Trophoblast cell (in vitro differentiated cells and primary cell): ENCODE measurements around the gene PROCR.
A peak's percentile ranks its signal among the peaks of the same experiment; 100 is the strongest.

Experiments used
- DNase-seq, 2 donors: peaks; one replicate each; pipeline ENCODE4 v3.0.0-alpha.2; 2016
- H2AFZ ChIP-seq: 2 replicates; pipeline ENCODE4 v1.6.1; 2013; ENCODE audit warnings: low read length, moderate library complexity, mild to moderate bottlenecking; ENCODE audit not compliant: insufficient read depth, poor library complexity
- H2AK5ac ChIP-seq: 2 replicates; pipeline ENCODE4 v1.6.1; 2013; ENCODE audit warnings: mild to moderate bottlenecking, low read length
- H2BK120ac ChIP-seq: 2 replicates; pipeline ENCODE4 v1.6.1; 2013; ENCODE audit warnings: low read length, mild to moderate bottlenecking, moderate library complexity; ENCODE audit not compliant: insufficient read depth, poor library complexity
- H2BK12ac ChIP-seq: 2 replicates; pipeline ENCODE4 v1.6.1; 2013; ENCODE audit warnings: mild to moderate bottlenecking, low read length, moderate library complexity
- H2BK5ac ChIP-seq: 2 replicates; pipeline ENCODE4 v1.6.1; 2013; ENCODE audit warnings: low read length, low read depth, moderate library complexity, mild to moderate bottlenecking; ENCODE audit not compliant: poor library complexity
- H3K14ac ChIP-seq: 2 replicates; pipeline ENCODE4 v1.6.1; 2013; ENCODE audit warnings: mild to moderate bottlenecking, low read length
- H3K18ac ChIP-seq: 2 replicates; pipeline ENCODE4 v1.6.1; 2013; ENCODE audit warnings: mild to moderate bottlenecking, low read length
- H3K23ac ChIP-seq: 2 replicates; pipeline ENCODE4 v1.6.1; 2013; ENCODE audit warnings: low read length
- H3K27ac ChIP-seq: 2 replicates; pipeline ENCODE4 v1.5.1; 2013; ENCODE audit warnings: low read depth, mild to moderate bottlenecking, inconsistent platforms, low read length, moderate library complexity
- H3K27me3 ChIP-seq: 2 replicates; pipeline ENCODE4 v1.6.1; 2013; ENCODE audit warnings: inconsistent platforms, mild to moderate bottlenecking, low read length, moderate library complexity; ENCODE audit not compliant: insufficient read depth
- H3K36me3 ChIP-seq, 2 experiments: 1 replicate in 1 of 2; 2 replicates in 1 of 2; pipeline ENCODE4 v1.6.1; 2013; ENCODE audit warnings: low read length in 2 of 2, mild to moderate bottlenecking in 2 of 2, moderate library complexity in 1 of 2; ENCODE audit not compliant: insufficient read depth in 2 of 2, control insufficient read depth in 1 of 2
- H3K4ac ChIP-seq: 2 replicates; pipeline ENCODE4 v1.6.1; 2013; ENCODE audit warnings: low read depth, mild to moderate bottlenecking, low read length, moderate library complexity
- H3K4me1 ChIP-seq, 2 experiments: 1 replicate in 1 of 2; 2 replicates in 1 of 2; pipeline ENCODE4 v1.6.1; 2013; ENCODE audit warnings: low read length in 2 of 2, mild to moderate bottlenecking in 2 of 2, moderate library complexity in 1 of 2; ENCODE audit not compliant: insufficient read depth in 2 of 2, control insufficient read depth in 1 of 2
- H3K4me2 ChIP-seq: 2 replicates; pipeline ENCODE4 v1.6.1; 2013; ENCODE audit warnings: inconsistent platforms, mild to moderate bottlenecking, low read length, moderate library complexity
- H3K4me3 ChIP-seq: 2 replicates; pipeline ENCODE4 v1.5.1; 2013; ENCODE audit warnings: mild to moderate bottlenecking, low read depth, low read length, inconsistent platforms
- H3K79me1 ChIP-seq: one replicate; pipeline ENCODE4 v1.6.1; 2013; ENCODE audit warnings: low read length
- H3K79me2 ChIP-seq: 2 replicates; pipeline ENCODE4 v1.6.1; 2013; ENCODE audit warnings: low read length, mild to moderate bottlenecking; ENCODE audit not compliant: control insufficient read depth, insufficient read depth, poor library complexity
- H3K9ac ChIP-seq: 2 replicates; pipeline ENCODE4 v1.6.1; 2013; ENCODE audit warnings: mild to moderate bottlenecking, low read length
- H3K9me3 ChIP-seq: 2 replicates; pipeline ENCODE4 v1.6.1; 2013; ENCODE audit warnings: low read depth, mild to moderate bottlenecking, control low read depth, inconsistent platforms, low read length; ENCODE audit not compliant: insufficient read depth
- H4K12ac ChIP-seq: 2 replicates; pipeline ENCODE4 v1.6.1; 2013; ENCODE audit warnings: low read depth, mild to moderate bottlenecking, low read length, moderate library complexity
- H4K8ac ChIP-seq: 2 replicates; pipeline ENCODE4 v1.6.1; 2013; ENCODE audit warnings: low read depth, mild to moderate bottlenecking, low read length, moderate library complexity
- H4K91ac ChIP-seq: one replicate; pipeline ENCODE4 v1.6.1; 2013; ENCODE audit warnings: low read depth, mild to moderate bottlenecking, low read length, moderate library complexity
- WGBS: extraction: QIAGEN DNeasy Blood & Tissue Kit; methylation state at CpG from one replicate; pipeline ENCODE4 v1.1.7; 2013; ENCODE audit warnings: missing lambda C conversion rate; ENCODE audit not compliant: insufficient read length, insufficient coverage; ENCODE audit errors: extremely low coverage; 5-methylcytosine and 5-hydroxymethylcytosine counted together

The PROCR gene

GRCh38 chr20:35171438-35171752 lies 477 bp upstream of the PROCR start:
- Histone ChIP-seq H3K23ac (no peak overlapping the region), H3K9me3 (peaks cover 2% of the 10 kb centered on the region), H3K18ac (no peak overlapping the region), H3K36me3 (peaks cover 0 to 2% of the 10 kb centered on the region in 2 experiments), H3K79me2 (no peaks in the 10 kb centered on the region), H3K9ac (no peak overlapping the region), H4K8ac (no peak overlapping the region), H3K4ac (no peak overlapping the region), H2BK120ac (no peak overlapping the region), H3K4me3 (no peak overlapping the region), H2BK12ac (no peak overlapping the region), H3K27me3 (no peaks in the 10 kb centered on the region), H3K14ac (no peak overlapping the region), H4K91ac (no peak overlapping the region), H2BK5ac (no peak overlapping the region), H3K79me1 (no peaks in the 10 kb centered on the region), H2AFZ (no peak overlapping the region), H4K12ac (no peak overlapping the region), H2AK5ac (no peak overlapping the region), H3K27ac (no peak overlapping the region), H3K4me1 (peaks cover 4% of the 10 kb centered on the region in 2 experiments), H3K4me2 (peak overlapping the region; percentile 45)
- DNase-seq: no peak
- no CpG with 5 or more reads among the region's 1 CpG for WGBS

DNA sequence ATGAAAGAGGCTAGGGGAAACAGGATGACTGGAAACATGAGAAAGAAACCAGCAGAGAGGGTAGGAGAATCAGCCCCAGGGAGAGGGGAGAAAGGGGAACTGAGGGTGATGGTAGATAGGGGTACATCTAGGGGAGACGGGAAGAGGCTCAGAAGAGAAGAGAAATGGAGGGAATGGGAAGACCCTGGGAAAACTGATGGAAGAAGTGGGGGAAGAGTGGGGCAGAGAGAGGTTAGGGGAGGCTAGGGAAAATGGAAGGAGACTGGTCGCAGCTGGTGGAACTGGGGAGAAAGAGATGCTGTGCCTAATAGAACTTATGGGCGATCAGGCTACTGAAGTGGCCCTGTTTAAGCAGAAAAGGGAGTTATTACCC lies 548 bp downstream of the PROCR start:
- H4K12ac ChIP-seq: no peak overlapping the region
- peaks cover 2% of the 10 kb centered on the region for H3K9me3 ChIP-seq
- no peaks in the 10 kb centered on the region for H3K79me2 ChIP-seq
- no peaks in the 10 kb centered on the region for H3K79me1 ChIP-seq
- H3K18ac ChIP-seq: no peak overlapping the region
- H2BK120ac ChIP-seq: no peak overlapping the region
- no peak overlapping the region for H2BK5ac ChIP-seq
- H4K8ac ChIP-seq: peak overlapping the region; percentile 15
- H3K4me3 ChIP-seq: no peak overlapping the region
- H3K4me2 ChIP-seq: peak overlapping the region; percentile 45
- no peak overlapping the region for H3K4ac ChIP-seq
- no peak overlapping the region for H2AFZ ChIP-seq
- no peak overlapping the region for H4K91ac ChIP-seq
- no peak overlapping the region for H3K27ac ChIP-seq
- H2BK12ac ChIP-seq: no peak overlapping the region
- H3K4me1 ChIP-seq: peaks cover 4% of the 10 kb centered on the region in 2 experiments
- H3K27me3 ChIP-seq: no peaks in the 10 kb centered on the region
- no peak overlapping the region for H3K23ac ChIP-seq
- no peak overlapping the region for H3K14ac ChIP-seq
- no peak for DNase-seq
- H3K9ac ChIP-seq: no peak overlapping the region
- H2AK5ac ChIP-seq: no peak overlapping the region
- WGBS: no CpG with 5 or more reads among the region's 3 CpGs
- H3K36me3 ChIP-seq: peaks cover 0 to 2% of the 10 kb centered on the region in 2 experiments

DNA sequence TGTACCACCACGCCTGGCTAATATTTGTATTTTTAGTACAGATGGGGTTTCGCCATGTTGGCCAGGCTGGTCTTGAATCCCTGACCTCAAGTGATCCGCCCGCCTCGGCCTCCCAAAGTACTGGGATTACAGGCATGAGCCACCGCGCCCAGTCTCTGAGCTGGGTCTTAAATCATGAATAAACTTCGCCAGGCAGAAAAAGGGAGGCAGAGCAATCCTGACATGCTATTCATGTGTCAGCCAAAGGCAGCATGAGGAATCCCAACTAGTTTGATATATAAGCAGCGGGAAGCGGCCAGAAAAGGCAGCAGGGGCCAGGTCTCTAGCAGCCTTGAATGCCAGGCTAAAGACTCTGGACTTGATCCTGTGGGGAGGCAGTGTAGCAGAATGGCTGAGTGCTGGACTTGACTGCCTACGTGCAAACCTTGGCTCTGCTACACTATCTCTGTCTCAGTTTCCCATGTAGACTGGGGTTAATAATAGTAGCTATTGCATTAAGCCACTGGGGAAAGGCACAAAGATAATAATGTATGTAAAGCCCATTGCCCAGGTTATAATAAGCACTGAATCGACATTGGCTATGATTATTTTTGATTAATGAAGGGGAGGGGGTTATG lies 1.8 kb downstream of the PROCR start:
- Histone ChIP-seq H2AK5ac (no peak overlapping the region), H3K36me3 (peaks cover 0 to 2% of the 10 kb centered on the region in 2 experiments), H4K12ac (no peak overlapping the region), H2BK5ac (no peak overlapping the region), H2BK12ac (no peak overlapping the region), H3K27ac (no peak overlapping the region), H2AFZ (no peak overlapping the region), H4K8ac (no peak overlapping the region), H4K91ac (no peak overlapping the region), H3K79me1 (no peaks in the 10 kb centered on the region), H3K14ac (no peak overlapping the region), H3K4me2 (no peak overlapping the region), H3K23ac (no peak overlapping the region), H3K4me3 (no peak overlapping the region), H3K4me1 (peaks cover 4% of the 10 kb centered on the region in 2 experiments), H3K79me2 (no peaks in the 10 kb centered on the region), H3K9ac (no peak overlapping the region), H3K27me3 (no peaks in the 10 kb centered on the region), H3K9me3 (peaks cover 2% of the 10 kb centered on the region), H3K18ac (no peak overlapping the region), H3K4ac (no peak overlapping the region), H2BK120ac (no peak overlapping the region)
- WGBS: no CpG with 5 or more reads among the region's 12 CpGs
- no peak for DNase-seq

GRCh38 chr20:35174458-35175216 lies 2.8 kb downstream of the PROCR start:
- Histone ChIP-seq H2AFZ (no peak overlapping the region), H3K4me1 (peaks cover 4% of the 10 kb centered on the region in 2 experiments), H3K9me3 (peaks cover 2% of the 10 kb centered on the region), H3K14ac (no peak overlapping the region), H3K27ac (no peak overlapping the region), H3K4me3 (no peak overlapping the region), H2BK120ac (no peak overlapping the region), H3K4ac (no peak overlapping the region), H3K27me3 (no peaks in the 10 kb centered on the region), H3K79me1 (no peaks in the 10 kb centered on the region), H2BK5ac (no peak overlapping the region), H3K4me2 (no peak overlapping the region), H3K36me3 (peaks cover 0 to 2% of the 10 kb centered on the region in 2 experiments), H3K23ac (no peak overlapping the region), H4K91ac (no peak overlapping the region), H4K12ac (no peak overlapping the region), H2BK12ac (no peak overlapping the region), H4K8ac (no peak overlapping the region), H3K79me2 (no peaks in the 10 kb centered on the region), H2AK5ac (no peak overlapping the region), H3K18ac (no peak overlapping the region), H3K9ac (no peak overlapping the region)
- WGBS: no CpG with 5 or more reads among the region's 49 CpGs
- peak; percentile 4 to 21 for DNase-seq
